CD14-positive monocyte (primary cell): ENCODE results near the gene GPR143. TPM values are rescaled to one million over a fixed set of nuclear protein-coding genes. Genes with fewer than 3 reads are reported as not detected.

Experiments
- DNase-seq, 3 donors: peaks; one replicate each; pipeline ENCODE4 v3.0.0-alpha.2; 2011 to 2022
- H2AFZ ChIP-seq: 2 replicates; pipeline ENCODE4 v1.6.0; 2012; ENCODE audit warnings: mild to moderate bottlenecking, low read depth, low read length, inconsistent platforms; ENCODE audit not compliant: insufficient read depth, poor library complexity, severe bottlenecking
- H3K27ac ChIP-seq, 2 donors: 1 replicate in 1 of 2; 2 replicates in 1 of 2; pipeline ENCODE4 v1.5.1; 2012 to 2013; ENCODE audit warnings: low read length in 2 of 2, control low read depth in 1 of 2, inconsistent platforms in 1 of 2, low read depth in 1 of 2, mild to moderate bottlenecking in 1 of 2
- H3K27me3 ChIP-seq, 2 donors: one replicate each; pipeline versions ENCODE4 v1.6.0 to v1.6.1; 2011 to 2013; ENCODE audit warnings: low read length in 2 of 2; ENCODE audit not compliant: control insufficient read depth in 2 of 2, insufficient read depth in 2 of 2
- H3K36me3 ChIP-seq, 2 donors: replicated peaks in 1 of 2; 1 replicate in 1 of 2; 2 replicates in 1 of 2; pipeline versions ENCODE4 v1.5.1 to v1.6.1; 2012 to 2013; ENCODE audit warnings: low read length in 2 of 2, control low read depth in 1 of 2, inconsistent platforms in 1 of 2, mild to moderate bottlenecking in 1 of 2; ENCODE audit not compliant: insufficient read depth in 2 of 2, control insufficient read depth in 1 of 2
- H3K4me1 ChIP-seq, 2 donors: 1 replicate in 1 of 2; 2 replicates in 1 of 2; pipeline versions ENCODE4 v1.5.1 to v1.6.1; 2012 to 2013; ENCODE audit warnings: low read length in 2 of 2, control low read depth in 1 of 2, inconsistent platforms in 1 of 2, mild to moderate bottlenecking in 1 of 2, moderate library complexity in 1 of 2; ENCODE audit not compliant: insufficient read depth in 2 of 2, control insufficient read depth in 1 of 2
- H3K4me2 ChIP-seq: replicated peaks from 2 replicates; pipeline ENCODE3; 2012; ENCODE audit warnings: low read length, moderate library complexity, mild to moderate bottlenecking; ENCODE audit not compliant: poor library complexity, severe bottlenecking; ENCODE audit errors: extremely low read depth
- H3K4me3 ChIP-seq, 3 experiments: fragments of 200-600 bp in 1 of 3; sonication (generic) in 1 of 3; replicated peaks in 1 of 3; 1 replicate in 2 of 3; 2 replicates in 1 of 3; pipeline ENCODE4 v1.5.1; 2011 to 2013; ENCODE audit warnings: low read length in 3 of 3, mild to moderate bottlenecking in 3 of 3, control low read depth in 2 of 3, low read depth in 2 of 3, inconsistent platforms in 1 of 3, moderate library complexity in 1 of 3
- H3K79me2 ChIP-seq: 2 replicates; pipeline ENCODE4 v1.6.0; 2012; ENCODE audit warnings: mild to moderate bottlenecking, control low read depth, inconsistent platforms, low read length, moderate library complexity; ENCODE audit not compliant: insufficient read depth
- H3K9ac ChIP-seq: 2 replicates; pipeline ENCODE4 v1.6.0; 2017; ENCODE audit warnings: low read length, mild to moderate bottlenecking; ENCODE audit not compliant: insufficient read depth, poor library complexity, severe bottlenecking
- H3K9me3 ChIP-seq, 2 donors: replicated peaks in 1 of 2; 1 replicate in 1 of 2; 2 replicates in 1 of 2; pipeline versions ENCODE4 v1.5.1 to v1.6.1; 2012 to 2013; ENCODE audit warnings: low read length in 2 of 2, control low read depth in 1 of 2; ENCODE audit not compliant: control insufficient read depth in 1 of 2, insufficient read depth in 1 of 2
- H4K20me1 ChIP-seq: 2 replicates; pipeline ENCODE4 v1.6.0; 2012; ENCODE audit warnings: mild to moderate bottlenecking, low read length, control low read depth, moderate library complexity; ENCODE audit not compliant: insufficient read depth
- H3K27ac Mint-ChIP-seq, 7 donors: one replicate each; pipeline ENCODE4 v1.8.0; 2020; ENCODE audit warnings: mild to moderate bottlenecking in 7 of 7, mixed read lengths in 7 of 7, moderate library complexity in 6 of 7, inconsistent platforms in 2 of 7
- H3K27me3 Mint-ChIP-seq, 3 donors: one replicate each; pipeline ENCODE4 v1.8.0; 2021 to 2022; ENCODE audit warnings: low read depth in 3 of 3, mild to moderate bottlenecking in 3 of 3, mixed read lengths in 3 of 3, moderate library complexity in 3 of 3, inconsistent platforms in 1 of 3
- H3K36me3 Mint-ChIP-seq, 2 donors: one replicate each; pipeline ENCODE4 v1.8.0; 2020; ENCODE audit warnings: mixed read lengths in 2 of 2, inconsistent platforms in 1 of 2, mild to moderate bottlenecking in 1 of 2
- H3K4me1 Mint-ChIP-seq: one replicate; pipeline ENCODE4 v1.8.0; 2020; ENCODE audit warnings: mild to moderate bottlenecking, mixed read lengths
- H3K4me3 Mint-ChIP-seq, 2 donors: one replicate each; pipeline ENCODE4 v1.8.0; 2020; ENCODE audit warnings: mild to moderate bottlenecking in 2 of 2, mixed read lengths in 2 of 2, moderate library complexity in 1 of 2
- H3K9me3 Mint-ChIP-seq, 7 donors: one replicate each; pipeline ENCODE4 v1.8.0; 2020 to 2022; ENCODE audit warnings: mixed read lengths in 7 of 7, mild to moderate bottlenecking in 6 of 7, moderate library complexity in 6 of 7, inconsistent platforms in 2 of 7
- WGBS: methylation state at CpG from one replicate; pipeline ENCODE4 v1.1.5; 2013; ENCODE audit warnings: missing lambda C conversion rate; ENCODE audit not compliant: insufficient coverage; 5-methylcytosine and 5-hydroxymethylcytosine counted together
- intact Hi-C, 2 donors: fragments of 100-400 bp; cut with micrococcal nuclease; formaldehyde crosslinking; loops; one replicate each; pipeline versions ENCODE4 v1.15.0 to v1.15.1; 2023
- polyA plus RNA-seq, 3 donors: library from polyadenylated mRNA; depleted of rRNA in 1 of 3; unstranded in 2 of 3; stranded (reverse) in 1 of 3; fragments of 300-500 nt in 2 of 3; fragments of >200 nt in 1 of 3; fragmentation: Illumina TruSeq in 2 of 3; gene quantifications; 1 replicate in 2 of 3; 2 replicates in 1 of 3; pipeline ENCODE4 v1.2.3, GENCODE V29; 2012 to 2021
- TF ChIP-seq, protein P1 (sequence below): fragments of 200-600 bp; IDR thresholded peaks from one replicate; pipeline ENCODE4 v1.8.0; 2022; ENCODE audit warnings: antibody characterized with exemption, mild to moderate bottlenecking

GPR143 gene
- polyA plus RNA-seq, 3 donors = not detected

DNA sequence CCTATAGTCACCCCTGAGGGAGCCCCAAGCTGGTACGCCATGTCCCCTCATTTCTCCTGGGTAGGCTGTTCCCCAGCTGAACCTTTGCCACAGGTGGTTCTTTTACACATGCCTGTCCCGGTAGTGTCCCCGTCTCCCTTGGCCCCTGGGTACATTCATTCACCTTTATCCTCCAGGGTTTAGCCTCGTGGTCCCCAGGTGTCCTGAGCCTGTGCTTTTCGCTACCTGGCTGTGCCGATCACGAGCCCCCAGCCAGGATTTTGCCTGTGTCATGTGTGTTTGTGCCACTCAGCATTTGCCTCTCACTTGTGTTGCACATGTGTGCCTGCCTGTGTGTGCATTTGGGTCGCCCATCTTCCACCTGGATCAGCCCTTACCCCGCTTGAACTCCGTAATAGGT lies 57.6 kb downstream of the GPR143 start:
- no peak for DNase-seq
- H2AFZ ChIP-seq = no peak overlapping the region
- H3K4me2 ChIP-seq = no peak overlapping the region
- no peak overlapping the region for H3K27ac ChIP-seq
- peaks cover 0 to 8% (median 1%) of the 10 kb centered on the region in 7 donors for H3K9me3 Mint-ChIP-seq
- no peaks in the 10 kb centered on the region for H4K20me1 ChIP-seq
- 100% methylated on average over 2 of the region's 10 CpGs for WGBS
- H3K79me2 ChIP-seq = no peaks in the 10 kb centered on the region
- H3K27ac Mint-ChIP-seq = peak overlapping the region in 1 of 7 donors; percentile 75
- H3K9me3 ChIP-seq = no peaks in the 10 kb centered on the region
- peaks cover 63 to 77% of the 10 kb centered on the region in 2 donors for H3K36me3 Mint-ChIP-seq
- H3K9ac ChIP-seq = no peak overlapping the region
- H3K27me3 ChIP-seq = no peaks in the 10 kb centered on the region
- peaks cover 36 to 72% of the 10 kb centered on the region in 2 donors for H3K36me3 ChIP-seq
- peaks cover 0 to 7% of the 10 kb centered on the region in 2 donors for H3K4me1 ChIP-seq
- H3K4me3 ChIP-seq = no peak overlapping the region
- peaks cover 0 to 12% (median 0%) of the 10 kb centered on the region in 3 donors for H3K27me3 Mint-ChIP-seq
- TF ChIP-seq, protein P1, sequence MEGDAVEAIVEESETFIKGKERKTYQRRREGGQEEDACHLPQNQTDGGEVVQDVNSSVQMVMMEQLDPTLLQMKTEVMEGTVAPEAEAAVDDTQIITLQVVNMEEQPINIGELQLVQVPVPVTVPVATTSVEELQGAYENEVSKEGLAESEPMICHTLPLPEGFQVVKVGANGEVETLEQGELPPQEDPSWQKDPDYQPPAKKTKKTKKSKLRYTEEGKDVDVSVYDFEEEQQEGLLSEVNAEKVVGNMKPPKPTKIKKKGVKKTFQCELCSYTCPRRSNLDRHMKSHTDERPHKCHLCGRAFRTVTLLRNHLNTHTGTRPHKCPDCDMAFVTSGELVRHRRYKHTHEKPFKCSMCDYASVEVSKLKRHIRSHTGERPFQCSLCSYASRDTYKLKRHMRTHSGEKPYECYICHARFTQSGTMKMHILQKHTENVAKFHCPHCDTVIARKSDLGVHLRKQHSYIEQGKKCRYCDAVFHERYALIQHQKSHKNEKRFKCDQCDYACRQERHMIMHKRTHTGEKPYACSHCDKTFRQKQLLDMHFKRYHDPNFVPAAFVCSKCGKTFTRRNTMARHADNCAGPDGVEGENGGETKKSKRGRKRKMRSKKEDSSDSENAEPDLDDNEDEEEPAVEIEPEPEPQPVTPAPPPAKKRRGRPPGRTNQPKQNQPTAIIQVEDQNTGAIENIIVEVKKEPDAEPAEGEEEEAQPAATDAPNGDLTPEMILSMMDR = no peak
- no peak overlapping the region for H3K4me3 Mint-ChIP-seq
- H3K4me1 Mint-ChIP-seq = peaks cover 7% of the 10 kb centered on the region
- intact Hi-C loops = loop anchor here (5.0 to 10.0 kb wide), 3 partner anchors 736 to 963 kb away; no protein-coding TSS in a partner anchor

DNA sequence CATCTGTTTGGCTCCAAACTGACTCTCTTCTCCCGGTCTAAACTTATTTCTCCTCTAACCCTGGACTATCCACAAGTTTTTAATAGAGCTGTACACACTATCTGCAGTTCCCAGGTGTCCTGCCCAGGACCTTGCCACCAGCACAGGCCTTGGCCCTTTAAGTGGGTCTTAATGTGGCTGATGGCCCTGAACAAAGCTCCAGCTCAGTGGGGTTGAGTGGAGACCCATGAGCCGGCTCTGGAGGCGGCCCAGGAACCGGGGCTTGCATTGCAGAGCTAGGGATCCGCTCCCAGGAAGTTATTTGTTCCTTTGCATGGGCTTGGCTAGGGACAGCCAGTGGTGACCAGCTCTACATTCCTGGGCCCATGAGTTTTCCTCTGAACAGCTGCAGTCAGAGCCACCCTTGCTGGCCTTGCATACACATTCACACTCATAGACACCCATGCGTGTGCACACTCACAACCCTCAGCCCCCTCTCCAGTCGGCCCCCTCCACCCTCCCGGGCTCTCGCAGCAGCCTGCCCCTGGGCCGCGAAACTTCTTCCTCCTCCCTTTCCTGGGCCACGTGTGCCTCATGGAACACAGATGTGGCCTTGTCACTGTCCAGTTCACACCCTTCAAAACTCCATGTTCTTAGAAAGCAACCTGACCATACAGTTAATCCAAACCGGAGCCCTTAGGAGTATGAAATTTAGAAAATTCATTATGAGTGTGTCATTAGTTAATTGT lies 58.2 kb downstream of the GPR143 start:
- Mint-ChIP-seq H3K4me3 (no peak overlapping the region), H3K27ac (peak overlapping the region in 3 of 7 donors; percentile 28 to 75 (median 36)), H3K27me3 (peaks cover 0 to 10% (median 0%) of the 10 kb centered on the region in 3 donors), H3K9me3 (peaks cover 0 to 9% (median 2%) of the 10 kb centered on the region in 7 donors), H3K36me3 (peaks cover 60 to 73% of the 10 kb centered on the region in 2 donors), H3K4me1 (peaks cover 7% of the 10 kb centered on the region)
- intact Hi-C loops = loop anchor here (5.0 to 10.0 kb wide), 3 partner anchors 735 to 963 kb away; no protein-coding TSS in a partner anchor
- Histone ChIP-seq H3K4me1 (peaks cover 0 to 7% of the 10 kb centered on the region in 2 donors), H3K27me3 (no peaks in the 10 kb centered on the region), H3K4me2 (no peak overlapping the region), H3K36me3 (peaks cover 30 to 72% of the 10 kb centered on the region in 2 donors), H3K9ac (no peak overlapping the region), H4K20me1 (no peaks in the 10 kb centered on the region), H3K79me2 (no peaks in the 10 kb centered on the region), H3K9me3 (no peaks in the 10 kb centered on the region), H3K27ac (no peak overlapping the region), H2AFZ (no peak overlapping the region), H3K4me3 (no peak overlapping the region)
- no peak for DNase-seq
- WGBS = 94% methylated on average over 3 of the region's 13 CpGs
- TF ChIP-seq, protein P1 = no peak
